C4-2B (cell line): ENCODE results near the gene FAM72B.
"Not testable (repeated sequence)": the region's sequence is repeated elsewhere in the genome, so short reads cannot be mapped to it uniquely, and the experiment has no call there.

ENCODE experiments used
- ZFX ChIP-seq: fragments of 450-650 bp; IDR thresholded peaks from 2 replicates; pipeline ENCODE4 v1.6.1; 2017
- TF ChIP-seq, protein P1 (sequence below): fragments of 450-650 bp; conservative IDR thresholded peaks from 2 replicates; pipeline ENCODE4 v1.5.1; 2017; ENCODE audit warnings: mild to moderate bottlenecking

DNA sequence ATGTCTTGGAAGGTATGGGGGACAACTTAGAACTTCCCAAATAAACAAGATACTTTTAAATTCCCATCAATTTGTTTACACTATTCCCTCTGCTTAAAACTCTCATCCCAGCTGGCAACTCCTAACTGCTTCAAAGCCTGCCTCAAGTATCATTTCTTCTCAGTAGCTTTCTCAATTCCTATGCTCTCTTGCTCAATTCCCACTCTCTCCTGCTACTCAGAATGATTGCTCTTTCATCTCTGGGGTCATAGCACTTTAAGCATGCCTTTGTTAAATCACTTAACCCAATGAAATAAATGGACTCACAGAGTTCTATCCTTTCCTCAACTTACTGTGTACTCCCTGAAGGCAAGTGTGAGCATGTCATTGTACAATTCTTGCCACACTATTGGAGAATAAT is 18.8 kb downstream of the FAM72B start:
- TF ChIP-seq, protein P1, sequence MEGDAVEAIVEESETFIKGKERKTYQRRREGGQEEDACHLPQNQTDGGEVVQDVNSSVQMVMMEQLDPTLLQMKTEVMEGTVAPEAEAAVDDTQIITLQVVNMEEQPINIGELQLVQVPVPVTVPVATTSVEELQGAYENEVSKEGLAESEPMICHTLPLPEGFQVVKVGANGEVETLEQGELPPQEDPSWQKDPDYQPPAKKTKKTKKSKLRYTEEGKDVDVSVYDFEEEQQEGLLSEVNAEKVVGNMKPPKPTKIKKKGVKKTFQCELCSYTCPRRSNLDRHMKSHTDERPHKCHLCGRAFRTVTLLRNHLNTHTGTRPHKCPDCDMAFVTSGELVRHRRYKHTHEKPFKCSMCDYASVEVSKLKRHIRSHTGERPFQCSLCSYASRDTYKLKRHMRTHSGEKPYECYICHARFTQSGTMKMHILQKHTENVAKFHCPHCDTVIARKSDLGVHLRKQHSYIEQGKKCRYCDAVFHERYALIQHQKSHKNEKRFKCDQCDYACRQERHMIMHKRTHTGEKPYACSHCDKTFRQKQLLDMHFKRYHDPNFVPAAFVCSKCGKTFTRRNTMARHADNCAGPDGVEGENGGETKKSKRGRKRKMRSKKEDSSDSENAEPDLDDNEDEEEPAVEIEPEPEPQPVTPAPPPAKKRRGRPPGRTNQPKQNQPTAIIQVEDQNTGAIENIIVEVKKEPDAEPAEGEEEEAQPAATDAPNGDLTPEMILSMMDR, result not testable (repeated sequence)
- TF ChIP-seq ZFX, result not testable (repeated sequence)
